Measurements from ENCODE around the gene GPR37L1. TPM values are rescaled to one million over a fixed set of nuclear protein-coding genes. Genes with fewer than 3 reads are reported as not detected.

GPR37L1 gene
- polyA plus RNA-seq, 1 experiment = not detected

DNA sequence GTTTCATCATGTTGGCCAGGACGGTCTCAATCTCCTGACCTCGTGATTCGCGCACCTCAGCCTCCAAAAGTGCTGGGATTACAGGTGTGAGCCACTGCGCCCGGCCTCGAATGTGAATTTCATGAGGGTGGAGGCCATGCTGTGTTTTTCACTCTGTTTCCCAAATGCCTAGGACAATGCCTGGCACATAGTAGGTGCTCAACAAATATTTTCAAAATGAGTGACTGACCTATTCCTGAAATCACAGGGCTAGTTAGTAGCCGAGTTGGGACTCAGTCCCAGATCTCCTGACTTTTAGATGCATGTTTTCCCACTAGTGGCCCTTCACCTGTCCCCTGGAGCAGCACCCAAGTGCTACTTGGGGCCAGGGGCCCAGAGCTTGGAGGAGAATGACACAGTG, 6.4 kb upstream of the GPR37L1 start:
- TF ChIP-seq CTCF (IDR thresholded peaks at IDR 0.05; ENCODE audit: low read depth, low read length) = no peak
- Histone ChIP-seq H3K27me3 (ENCODE audit: control insufficient read depth, insufficient read depth, low read length) (peaks cover 8% of the 10 kb centered on the region), H3K9me3 (ENCODE audit: control insufficient read depth, insufficient read depth, low read length) (no peaks in the 10 kb centered on the region), H3K27ac (ENCODE audit: low read depth, low read length) (no peak overlapping the region), H3K4me3 (ENCODE audit: low read depth, low read length) (no peak overlapping the region)
- POLR2A ChIA-PET = no interaction called here
- DNase-seq (ENCODE audit: low read depth, low spot score) = no peak
- CTCF ChIA-PET = interaction anchor here (1.2 to 8.2 kb wide), 2 partner anchors 108 to 117 kb away, joined by 6 to 125 read pairs; no protein-coding TSS in a partner anchor

GRCh38 chr1:202117898-202118371, 4.8 kb upstream of the GPR37L1 start:
- ChIA-PET POLR2A (interaction anchor here (0.6 kb wide), 1 partner anchor 111 kb away, joined by 4 read pairs; no protein-coding TSS in a partner anchor), CTCF (interaction anchor here (0.6 to 8.2 kb wide), 8 partner anchors 10 to 222 kb away, joined by 3 to 163 read pairs (median 4); partner anchors contain the start of gene ELF3)
- H3K9me3 ChIP-seq (ENCODE audit: control insufficient read depth, insufficient read depth, low read length) = no peaks in the 10 kb centered on the region
- no peak overlapping the region for H3K4me3 ChIP-seq (ENCODE audit: low read depth, low read length)
- no peak overlapping the region for H3K27ac ChIP-seq (ENCODE audit: low read depth, low read length)
- no peak for TF ChIP-seq CTCF (IDR thresholded peaks at IDR 0.05; ENCODE audit: low read depth, low read length)
- no peak for DNase-seq (ENCODE audit: low read depth, low spot score)
- H3K27me3 ChIP-seq (ENCODE audit: control insufficient read depth, insufficient read depth, low read length) = peaks cover 11% of the 10 kb centered on the region

- POLR2A ChIA-PET = interaction anchor here (0.7 kb wide), 1 partner anchor 1916 kb away, joined by 3 read pairs; no protein-coding TSS in a partner anchor
- Histone ChIP-seq H3K27me3 (ENCODE audit: control insufficient read depth, insufficient read depth, low read length) (peaks cover 20% of the 10 kb centered on the region), H3K9me3 (ENCODE audit: control insufficient read depth, insufficient read depth, low read length) (no peaks in the 10 kb centered on the region), H3K27ac (ENCODE audit: low read depth, low read length) (no peak overlapping the region), H3K4me3 (ENCODE audit: low read depth, low read length) (no peak overlapping the region)
- TF ChIP-seq CTCF (IDR thresholded peaks at IDR 0.05; ENCODE audit: low read depth, low read length) = no peak
- CTCF ChIA-PET = interaction anchor here (0.6 to 8.2 kb wide), 4 partner anchors 13 to 493 kb away, joined by 3 to 163 read pairs (median 84); partner anchors contain the start of gene ELF3
- DNase-seq (ENCODE audit: low read depth, low spot score) = no peak
These were observed 1.7 kb upstream of the GPR37L1 start for GRCh38 chr1:202121006-202121405.

GRCh38 chr1:202123336-202123813, 658 bp downstream of the GPR37L1 start:
- H3K27ac ChIP-seq (ENCODE audit: low read depth, low read length) = no peak overlapping the region
- ChIA-PET CTCF (interaction anchor here (0.6 to 8.2 kb wide), 5 partner anchors 10 to 124 kb away, joined by 3 to 163 read pairs (median 43); partner anchors contain the start of gene ELF3), POLR2A (no interaction called here)
- no peak for TF ChIP-seq CTCF (IDR thresholded peaks at IDR 0.05; ENCODE audit: low read depth, low read length)
- DNase-seq (ENCODE audit: low read depth, low spot score) = no peak
- peaks cover 26% of the 10 kb centered on the region for H3K27me3 ChIP-seq (ENCODE audit: control insufficient read depth, insufficient read depth, low read length)
- no peaks in the 10 kb centered on the region; the same call in 1 of the 2 replicates for H3K9me3 ChIP-seq (ENCODE audit: control insufficient read depth, insufficient read depth, low read length)
- no peak overlapping the region for H3K4me3 ChIP-seq (ENCODE audit: low read depth, low read length)

- ChIA-PET POLR2A (no interaction called here), CTCF (interaction anchor here (7.1 to 8.2 kb wide), 2 partner anchors 10 to 124 kb away, joined by 43 to 125 read pairs; no protein-coding TSS in a partner anchor)
- Histone ChIP-seq H3K27me3 (ENCODE audit: control insufficient read depth, insufficient read depth, low read length) (peaks cover 26% of the 10 kb centered on the region), H3K9me3 (ENCODE audit: control insufficient read depth, insufficient read depth, low read length) (no peaks in the 10 kb centered on the region; the same call in 1 of the 2 replicates), H3K4me3 (ENCODE audit: low read depth, low read length) (no peak overlapping the region), H3K27ac (ENCODE audit: low read depth, low read length) (no peak overlapping the region)
- TF ChIP-seq CTCF (IDR thresholded peaks at IDR 0.05; ENCODE audit: low read depth, low read length) = no peak
- DNase-seq (ENCODE audit: low read depth, low spot score) = no peak
These were observed 1.4 kb downstream of the GPR37L1 start for GRCh38 chr1:202124142-202124541.

Measured in AG04450 (cell line).